Left renal pelvis (tissue), 4 donors: Measurements from ENCODE around the gene HCN4. TPM values are rescaled to one million over a fixed set of nuclear protein-coding genes. Genes with fewer than 3 reads are reported as not detected.

ENCODE experiments used
- DNase-seq, 4 donors: peaks; one replicate each; pipeline ENCODE4 v3.0.0-alpha.2; 2013; ENCODE audit warnings: low read depth in 4 of 4, low spot score in 3 of 4
- polyA plus RNA-seq, 4 donors: library from polyadenylated mRNA; unstranded; fragments of 120-200 nt; gene quantifications; one replicate each; pipeline ENCODE4 v1.2.1, GENCODE V29; 2013; ENCODE audit not compliant: insufficient read length in 4 of 4

HCN4 gene
- polyA plus RNA-seq, 4 donors, result 0.15 to 1.3 (median 0.93) TPM

GRCh38 chr15:73328981-73329380 is 39.8 kb downstream of the HCN4 start:
- DNase-seq, result no peak

- no peak for DNase-seq
Observed at GRCh38 chr15:73328149-73328820, 40.5 kb downstream of the HCN4 start.

- no peak for DNase-seq
Observed at GRCh38 chr15:73326157-73326556, 42.6 kb downstream of the HCN4 start.

- DNase-seq, result no peak
Observed at GRCh38 chr15:73325191-73325861, 43.4 kb downstream of the HCN4 start.

- no peak for DNase-seq
Observed at GRCh38 chr15:73324496-73325170, 44.1 kb downstream of the HCN4 start.

- no peak for DNase-seq
Observed at GRCh38 chr15:73323956-73324355, 44.8 kb downstream of the HCN4 start.

GRCh38 chr15:73323374-73323955 is 45.3 kb downstream of the HCN4 start:
- no peak for DNase-seq

GRCh38 chr15:73322665-73323373 is 45.9 kb downstream of the HCN4 start:
- no peak for DNase-seq

GRCh38 chr15:73321496-73322450 is 47.0 kb downstream of the HCN4 start:
- no peak for DNase-seq

GRCh38 chr15:73320619-73321180 is 48.1 kb downstream of the HCN4 start:
- no peak for DNase-seq

GRCh38 chr15:73319460-73320245 is 49.1 kb downstream of the HCN4 start:
- no peak for DNase-seq

- DNase-seq, result peak in 3 of 4 donors; percentile 4 to 37 (median 18)
Observed at GRCh38 chr15:73318463-73319351, 50.1 kb downstream of the HCN4 start.

- no peak for DNase-seq
Observed at GRCh38 chr15:73317651-73318462, 50.9 kb downstream of the HCN4 start.

GRCh38 chr15:73313861-73314260 is 54.9 kb downstream of the HCN4 start:
- no peak for DNase-seq

- no peak for DNase-seq
Observed at GRCh38 chr15:73308305-73308704, 60.5 kb downstream of the HCN4 start.

- peak in 3 of 4 donors; percentile 12 to 39 (median 33) for DNase-seq
Observed at GRCh38 chr15:73305331-73306211, 63.2 kb downstream of the HCN4 start.
